GM12878 (cell line): Measurements from ENCODE around the gene ALKBH1. TPM values are rescaled to one million over a fixed set of nuclear protein-coding genes. Genes with fewer than 3 reads are reported as not detected.

Experiments
- BCLAF1 ChIP-seq: fragments of 450-650 bp; IDR thresholded peaks from 2 replicates; pipeline ENCODE4 v1.6.1; 2017; ENCODE audit warnings: antibody characterized with exemption, mild to moderate bottlenecking, moderate library complexity
- CTCF ChIP-seq, 3 experiments: IDR thresholded peaks in 2 of 3; conservative IDR thresholded peaks in 1 of 3; 2 replicates each; pipeline ENCODE4 v1.5.1; 2011; ENCODE audit warnings: low read depth in 3 of 3, low read length in 3 of 3, mild to moderate bottlenecking in 3 of 3, control low read depth in 2 of 3, moderate library complexity in 2 of 3, inconsistent platforms in 1 of 3, mixed read lengths in 1 of 3; ENCODE audit not compliant: control insufficient read depth in 2 of 3, insufficient read depth in 1 of 3; ENCODE audit errors: extremely low read depth in 1 of 3
- E2F4 ChIP-seq: IDR thresholded peaks from 2 replicates; pipeline ENCODE4 v1.6.1; 2012; ENCODE audit warnings: low read depth, low read length, improper control_type of control experiment
- IKZF1 ChIP-seq: fragments of 450-650 bp; conservative IDR thresholded peaks from 2 replicates; pipeline ENCODE4 v1.6.1; 2017; ENCODE audit warnings: antibody characterized with exemption, mild to moderate bottlenecking
- SPI1 ChIP-seq: IDR thresholded peaks from 2 replicates; pipeline ENCODE4 v1.6.1; 2011; ENCODE audit warnings: low read depth, mild to moderate bottlenecking, low read length, moderate library complexity, borderline replicate concordance; ENCODE audit not compliant: insufficient read depth
- ZNF274 ChIP-seq: IDR thresholded peaks from one replicate; pipeline ENCODE4 v1.8.0; 2011; ENCODE audit not compliant: insufficient read length, insufficient read depth
- ZNF384 ChIP-seq: IDR thresholded peaks from 2 replicates; pipeline ENCODE4 v1.6.1; 2012; ENCODE audit warnings: low read depth, mild to moderate bottlenecking, low read length, improper control_type of control experiment, borderline replicate concordance
- ZNF687 ChIP-seq: fragments of 450-650 bp; IDR thresholded peaks from 2 replicates; pipeline ENCODE4 v1.6.1; 2017; ENCODE audit warnings: mild to moderate bottlenecking, moderate library complexity
- polyA plus RNA-seq, 11 experiments: library from polyadenylated mRNA; depleted of rRNA in 4 of 11; unstranded in 6 of 11; stranded (reverse) in 5 of 11; fragments of >200 nt; fragmentation: Nextera tagmentation in 4 of 11; fragmentation: Illumina TruSeq in 1 of 11; extraction: Ambion mirVana in 4 of 11; extraction: Trizol in 1 of 11; gene quantifications; 1 replicate in 1 of 11; 2 replicates in 10 of 11; pipeline versions ENCODE4 v1.2.1 to v1.2.3, GENCODE V29; 2011 to 2016; ENCODE audit warnings: inconsistent platforms in 2 of 11, missing spikeins in 2 of 11, low read depth in 1 of 11
- total RNA-seq, 4 experiments: library from RNA; depleted of rRNA in 3 of 4; stranded (reverse); fragments of >200 nt in 3 of 4; fragmentation: Illumina TruSeq in 1 of 4; extraction: Trizol in 1 of 4; gene quantifications; 2 replicates each; pipeline versions ENCODE4 v1.2.1 to v1.2.3, GENCODE V29; 2013 to 2021

Gene ALKBH1
- total and polyA plus RNA-seq, 10 of the 15 experiments (the other 5 are each of a cell fraction or from before 2014, with no cell fraction given), result 6.5 to 24.1 (median 17.0) TPM

- 0 out of 2 replicates have a peak, but pooled peaks have one; percentile 20 for TF ChIP-seq ZNF687
- 0 out of 2 replicates have a peak, but pooled peaks have one; percentile 33 for TF ChIP-seq IKZF1
- no peak for TF ChIP-seq CTCF (IDR thresholded peaks at IDR 0.05 in 2 of 3, conservative IDR thresholded peaks at IDR 0.05 in 1 of 3; ENCODE audit: control insufficient read depth in 2 of 3, extremely low read depth in 1 of 3, insufficient read depth in 1 of 3, low read depth in 3 of 3, low read length in 3 of 3)
- TF ChIP-seq BCLAF1, result no peak
- no peak for TF ChIP-seq ZNF274
- TF ChIP-seq SPI1, result peak; percentile 76; the same call in 1 of the 2 replicates
- no peak for TF ChIP-seq ZNF384
- TF ChIP-seq E2F4, result no peak
Observed at GRCh38 chr14:77641534-77642341, 66.1 kb downstream of the ALKBH1 start (continued).
